IPS DF 19.7 (cell line): ENCODE data around the gene SORT1.
"Not testable (repeated sequence)": the region's sequence is repeated elsewhere in the genome, so short reads cannot be mapped to it uniquely, and the experiment has no call there.

Source experiments
- DNase-seq: peaks from one replicate; pipeline ENCODE4 v3.0.0-alpha.2; 2013; ENCODE audit warnings: low read depth, low spot score

The SORT1 gene

GRCh38 chr1:109379907-109380306 lies 17.8 kb downstream of the SORT1 start:
- no peak for DNase-seq

GRCh38 chr1:109379422-109379821 lies 18.3 kb downstream of the SORT1 start:
- no peak for DNase-seq

- no peak for DNase-seq
These were observed 20.0 kb downstream of the SORT1 start for GRCh38 chr1:109377698-109378097.

GRCh38 chr1:109373696-109374095 lies 24.0 kb downstream of the SORT1 start:
- DNase-seq: not testable (repeated sequence)

GRCh38 chr1:109373126-109373525 lies 24.6 kb downstream of the SORT1 start:
- DNase-seq: no peak

GRCh38 chr1:109372281-109372680 lies 25.4 kb downstream of the SORT1 start:
- DNase-seq: no peak

GRCh38 chr1:109371341-109371739 lies 26.4 kb downstream of the SORT1 start:
- DNase-seq: no peak

GRCh38 chr1:109370712-109371340 lies 26.9 kb downstream of the SORT1 start:
- no peak for DNase-seq

GRCh38 chr1:109369167-109369746 lies 28.5 kb downstream of the SORT1 start:
- no peak for DNase-seq

- DNase-seq: no peak
These were observed 29.3 kb downstream of the SORT1 start for GRCh38 chr1:109368464-109368863.

GRCh38 chr1:109367626-109368025 lies 30.1 kb downstream of the SORT1 start:
- DNase-seq: no peak

- DNase-seq: no peak
These were observed 32.0 kb downstream of the SORT1 start for GRCh38 chr1:109365642-109366204.

GRCh38 chr1:109361649-109362048 lies 36.1 kb downstream of the SORT1 start:
- DNase-seq: no peak

- no peak for DNase-seq
These were observed 36.6 kb downstream of the SORT1 start for GRCh38 chr1:109361069-109361468.

GRCh38 chr1:109357616-109358015 lies 40.1 kb downstream of the SORT1 start:
- DNase-seq: no peak

- no peak for DNase-seq
These were observed 40.8 kb downstream of the SORT1 start for GRCh38 chr1:109356915-109357314.

GRCh38 chr1:109356505-109356904 lies 41.2 kb downstream of the SORT1 start:
- DNase-seq: no peak

GRCh38 chr1:109354929-109355328 lies 42.8 kb downstream of the SORT1 start:
- no peak for DNase-seq

- DNase-seq: no peak
These were observed 46.3 kb downstream of the SORT1 start for GRCh38 chr1:109351457-109351856.

GRCh38 chr1:109350655-109351054 lies 47.1 kb downstream of the SORT1 start:
- DNase-seq: no peak

GRCh38 chr1:109350182-109350581 lies 47.5 kb downstream of the SORT1 start:
- DNase-seq: no peak

- DNase-seq: no peak
These were observed 50.2 kb downstream of the SORT1 start for GRCh38 chr1:109347511-109347910.
